GM12878 (cell line): Measurements from ENCODE around the gene MID1.

Experiments
- CREB1 ChIP-seq: IDR thresholded peaks from 2 replicates; pipeline ENCODE4 v1.6.1; 2012; ENCODE audit warnings: low read depth, mild to moderate bottlenecking, inconsistent platforms
- EZH2 ChIP-seq: IDR thresholded peaks from 2 replicates; pipeline ENCODE4 v1.6.1; 2012; ENCODE audit warnings: low read depth, mild to moderate bottlenecking, control low read depth, inconsistent platforms, low read length, borderline replicate concordance; ENCODE audit not compliant: control insufficient read depth
- FOXM1 ChIP-seq: IDR thresholded peaks from 2 replicates; pipeline ENCODE4 v1.6.1; 2012; ENCODE audit warnings: low read depth, mild to moderate bottlenecking, inconsistent platforms, low read length, moderate library complexity
- POLR2A ChIP-seq: IDR thresholded peaks from 2 replicates; pipeline ENCODE4 v1.6.1; 2011; ENCODE audit warnings: low read depth, mild to moderate bottlenecking, low read length
- TF ChIP-seq, protein P1 (sequence below), 3 experiments: IDR thresholded peaks in 2 of 3; conservative IDR thresholded peaks in 1 of 3; 2 replicates each; pipeline ENCODE4 v1.5.1; 2011; ENCODE audit warnings: low read depth in 3 of 3, low read length in 3 of 3, mild to moderate bottlenecking in 3 of 3, control low read depth in 2 of 3, moderate library complexity in 2 of 3, inconsistent platforms in 1 of 3, mixed read lengths in 1 of 3; ENCODE audit not compliant: control insufficient read depth in 2 of 3, insufficient read depth in 1 of 3; ENCODE audit errors: extremely low read depth in 1 of 3
- TF ChIP-seq, protein P2 (sequence below): IDR thresholded peaks from 2 replicates; pipeline ENCODE4 v1.6.1; 2011; ENCODE audit warnings: low read depth, low read length, improper control_type of control experiment, borderline replicate concordance
- TF ChIP-seq, protein P3 (sequence below): fragments of 450-650 bp; IDR thresholded peaks from 2 replicates; pipeline ENCODE4 v1.6.1; 2017; ENCODE audit warnings: mild to moderate bottlenecking

DNA sequence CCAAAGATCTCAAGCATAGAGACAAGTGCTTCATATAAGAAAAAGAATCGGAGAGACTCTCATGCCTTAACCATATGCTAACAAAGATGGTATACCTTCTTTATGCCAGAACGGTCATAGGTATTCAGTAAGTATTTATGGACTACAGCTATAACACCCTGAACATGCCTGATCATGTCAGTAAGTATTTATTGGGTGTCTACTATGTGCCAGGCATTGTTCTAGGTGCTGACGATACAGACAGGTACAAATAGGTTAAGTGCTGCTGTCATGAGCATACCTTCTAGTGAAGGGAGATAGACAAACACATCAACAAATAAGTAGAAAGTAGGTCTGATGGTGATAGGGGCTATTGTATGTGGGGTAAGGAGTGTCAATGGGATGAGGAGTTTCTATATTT, 9.5 kb upstream of the MID1 start:
- TF ChIP-seq, protein P1, sequence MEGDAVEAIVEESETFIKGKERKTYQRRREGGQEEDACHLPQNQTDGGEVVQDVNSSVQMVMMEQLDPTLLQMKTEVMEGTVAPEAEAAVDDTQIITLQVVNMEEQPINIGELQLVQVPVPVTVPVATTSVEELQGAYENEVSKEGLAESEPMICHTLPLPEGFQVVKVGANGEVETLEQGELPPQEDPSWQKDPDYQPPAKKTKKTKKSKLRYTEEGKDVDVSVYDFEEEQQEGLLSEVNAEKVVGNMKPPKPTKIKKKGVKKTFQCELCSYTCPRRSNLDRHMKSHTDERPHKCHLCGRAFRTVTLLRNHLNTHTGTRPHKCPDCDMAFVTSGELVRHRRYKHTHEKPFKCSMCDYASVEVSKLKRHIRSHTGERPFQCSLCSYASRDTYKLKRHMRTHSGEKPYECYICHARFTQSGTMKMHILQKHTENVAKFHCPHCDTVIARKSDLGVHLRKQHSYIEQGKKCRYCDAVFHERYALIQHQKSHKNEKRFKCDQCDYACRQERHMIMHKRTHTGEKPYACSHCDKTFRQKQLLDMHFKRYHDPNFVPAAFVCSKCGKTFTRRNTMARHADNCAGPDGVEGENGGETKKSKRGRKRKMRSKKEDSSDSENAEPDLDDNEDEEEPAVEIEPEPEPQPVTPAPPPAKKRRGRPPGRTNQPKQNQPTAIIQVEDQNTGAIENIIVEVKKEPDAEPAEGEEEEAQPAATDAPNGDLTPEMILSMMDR (IDR thresholded peaks at IDR 0.05 in 2 of 3, conservative IDR thresholded peaks at IDR 0.05 in 1 of 3; ENCODE audit: control insufficient read depth in 2 of 3, extremely low read depth in 1 of 3, insufficient read depth in 1 of 3, low read depth in 3 of 3, low read length in 3 of 3) = no peak
- TF ChIP-seq, protein P2, sequence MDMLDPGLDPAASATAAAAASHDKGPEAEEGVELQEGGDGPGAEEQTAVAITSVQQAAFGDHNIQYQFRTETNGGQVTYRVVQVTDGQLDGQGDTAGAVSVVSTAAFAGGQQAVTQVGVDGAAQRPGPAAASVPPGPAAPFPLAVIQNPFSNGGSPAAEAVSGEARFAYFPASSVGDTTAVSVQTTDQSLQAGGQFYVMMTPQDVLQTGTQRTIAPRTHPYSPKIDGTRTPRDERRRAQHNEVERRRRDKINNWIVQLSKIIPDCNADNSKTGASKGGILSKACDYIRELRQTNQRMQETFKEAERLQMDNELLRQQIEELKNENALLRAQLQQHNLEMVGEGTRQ = no peak
- TF ChIP-seq FOXM1 (no peak), EZH2 (no peak), CREB1 (no peak), POLR2A (no peak)
- TF ChIP-seq, protein P3, sequence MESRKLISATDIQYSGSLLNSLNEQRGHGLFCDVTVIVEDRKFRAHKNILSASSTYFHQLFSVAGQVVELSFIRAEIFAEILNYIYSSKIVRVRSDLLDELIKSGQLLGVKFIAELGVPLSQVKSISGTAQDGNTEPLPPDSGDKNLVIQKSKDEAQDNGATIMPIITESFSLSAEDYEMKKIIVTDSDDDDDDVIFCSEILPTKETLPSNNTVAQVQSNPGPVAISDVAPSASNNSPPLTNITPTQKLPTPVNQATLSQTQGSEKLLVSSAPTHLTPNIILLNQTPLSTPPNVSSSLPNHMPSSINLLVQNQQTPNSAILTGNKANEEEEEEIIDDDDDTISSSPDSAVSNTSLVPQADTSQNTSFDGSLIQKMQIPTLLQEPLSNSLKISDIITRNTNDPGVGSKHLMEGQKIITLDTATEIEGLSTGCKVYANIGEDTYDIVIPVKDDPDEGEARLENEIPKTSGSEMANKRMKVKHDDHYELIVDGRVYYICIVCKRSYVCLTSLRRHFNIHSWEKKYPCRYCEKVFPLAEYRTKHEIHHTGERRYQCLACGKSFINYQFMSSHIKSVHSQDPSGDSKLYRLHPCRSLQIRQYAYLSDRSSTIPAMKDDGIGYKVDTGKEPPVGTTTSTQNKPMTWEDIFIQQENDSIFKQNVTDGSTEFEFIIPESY = no peak
